ENCODE results near the gene FIGLA.

FIGLA gene, protein sequence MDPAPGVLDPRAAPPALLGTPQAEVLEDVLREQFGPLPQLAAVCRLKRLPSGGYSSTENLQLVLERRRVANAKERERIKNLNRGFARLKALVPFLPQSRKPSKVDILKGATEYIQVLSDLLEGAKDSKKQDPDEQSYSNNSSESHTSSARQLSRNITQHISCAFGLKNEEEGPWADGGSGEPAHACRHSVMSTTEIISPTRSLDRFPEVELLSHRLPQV

DNA sequence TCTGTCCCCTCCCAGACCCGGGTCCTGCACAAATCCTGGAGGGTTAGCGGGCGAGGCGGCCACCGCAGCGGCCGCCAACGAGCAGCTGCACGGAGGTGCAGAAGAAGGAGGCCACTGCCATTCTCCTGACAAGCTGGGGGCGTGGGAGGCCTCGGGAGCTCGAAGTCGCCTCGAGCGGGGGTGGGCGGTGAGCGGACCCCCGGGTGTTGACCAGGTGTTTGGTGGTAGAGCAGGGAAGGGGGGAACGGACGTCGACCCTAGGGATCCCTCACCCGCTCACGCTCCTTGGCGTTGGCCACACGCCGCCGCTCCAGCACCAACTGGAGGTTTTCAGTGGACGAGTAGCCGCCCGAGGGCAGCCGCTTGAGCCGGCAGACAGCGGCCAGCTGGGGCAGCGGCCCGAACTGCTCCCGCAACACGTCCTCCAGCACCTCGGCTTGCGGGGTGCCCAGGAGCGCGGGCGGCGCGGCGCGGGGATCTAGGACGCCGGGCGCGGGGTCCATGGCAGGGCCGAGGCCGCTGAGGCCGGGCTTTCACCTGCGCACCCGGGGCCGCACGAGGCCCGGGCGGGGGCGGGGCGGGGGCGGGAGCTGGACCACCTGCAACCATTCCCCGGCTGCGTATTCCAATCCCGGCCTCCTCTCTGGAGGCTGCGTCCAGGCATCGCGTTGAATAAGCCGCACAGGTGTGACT is at the start of gene FIGLA:
Gene FIGLA (minus strand): TSS at position 508 of the 693 bp plus-strand sequence. CDS start 5 bp downstream, at position 503.
- DNase-seq = no peak

DNA sequence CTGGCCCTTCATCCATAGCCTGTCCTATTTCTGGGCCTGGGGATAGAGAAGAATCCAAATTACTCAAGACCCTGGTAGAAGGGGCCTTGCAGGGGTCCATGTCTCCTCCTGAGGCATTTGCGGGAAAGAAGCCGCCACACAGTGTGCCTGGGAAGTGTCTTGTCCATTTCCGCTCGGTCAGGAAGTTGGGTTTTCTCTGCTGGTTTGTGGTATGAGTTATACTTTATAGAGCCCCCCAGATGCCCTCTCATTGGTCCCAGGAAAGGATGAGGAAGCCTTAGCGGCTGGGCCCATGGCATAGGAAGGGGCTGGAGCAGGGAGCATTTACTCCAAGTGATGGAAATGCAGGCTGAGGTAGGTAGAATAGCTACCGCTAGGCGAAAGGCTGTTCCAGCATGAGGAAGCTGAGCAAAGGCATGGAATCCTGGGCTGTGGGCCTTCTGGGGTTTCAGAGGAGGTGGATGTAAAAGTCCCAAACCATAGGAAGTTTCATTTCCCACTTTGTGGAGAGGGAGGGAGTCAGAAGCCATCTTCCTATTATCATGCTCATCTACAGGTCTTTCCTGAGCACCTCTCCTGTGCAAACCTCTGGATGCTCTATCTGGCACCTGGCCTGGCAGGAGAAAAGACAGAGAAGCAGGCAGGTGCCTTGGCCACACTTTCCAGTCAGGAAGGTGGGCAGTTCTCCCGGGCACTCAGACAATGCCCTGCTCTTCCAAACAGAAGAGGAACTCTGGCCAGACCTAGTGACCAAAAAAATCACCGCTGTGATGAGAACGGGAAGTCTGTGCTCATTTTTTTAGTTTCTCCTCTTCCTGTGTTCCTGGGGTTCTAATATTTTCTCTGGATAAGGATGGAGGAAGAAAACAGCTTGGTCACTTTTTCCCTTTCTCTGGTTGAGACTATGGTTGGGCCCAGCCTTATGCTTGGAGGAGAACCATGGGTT is 47.8 kb upstream of the FIGLA start:
- DNase-seq = no peak

DNA sequence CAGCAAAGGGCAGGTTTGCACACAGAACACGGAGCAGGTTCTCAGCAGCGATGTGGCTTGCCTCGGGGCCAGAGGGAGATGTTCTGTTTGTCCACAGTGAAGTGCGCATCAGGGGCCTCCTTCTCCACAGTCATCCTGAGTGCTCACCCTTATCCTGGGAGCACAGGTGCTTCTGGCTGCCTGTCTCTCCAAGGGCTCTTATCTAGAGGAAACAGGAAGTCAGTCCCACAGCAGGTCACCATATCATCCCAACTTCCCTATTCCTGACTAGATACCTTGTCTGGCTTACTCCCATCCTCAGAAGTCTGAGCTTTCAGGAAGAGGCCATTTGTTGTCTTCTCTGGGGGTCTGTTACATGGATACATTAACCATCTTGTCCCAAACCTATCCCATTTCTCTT is 45.2 kb upstream of the FIGLA start, which contains the start of gene CD207:
Gene CD207 (minus strand): TSS at position 174 of the 400 bp plus-strand sequence. CDS start 40 bp downstream, at position 134.
- no peak for DNase-seq

DNA sequence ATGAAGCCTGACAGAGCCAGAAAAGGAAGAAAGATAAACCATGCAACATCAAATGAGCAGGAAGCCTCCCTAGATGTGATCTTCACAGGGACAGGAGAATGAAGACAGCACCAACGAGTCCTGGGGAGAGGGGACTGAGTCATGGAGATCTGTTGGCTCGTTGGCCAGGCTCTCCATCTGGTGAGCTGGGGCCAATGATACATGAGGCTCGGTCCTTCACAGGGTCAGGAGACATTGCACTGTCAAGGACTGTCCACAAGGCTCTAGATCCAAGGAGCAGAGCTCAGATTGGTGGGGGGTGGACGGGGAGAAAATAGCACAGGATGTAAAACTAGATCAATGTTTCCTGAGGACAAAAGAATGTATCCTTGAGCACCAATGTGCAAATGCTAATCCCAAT is 44.4 kb upstream of the FIGLA start:
- no peak for DNase-seq

DNA sequence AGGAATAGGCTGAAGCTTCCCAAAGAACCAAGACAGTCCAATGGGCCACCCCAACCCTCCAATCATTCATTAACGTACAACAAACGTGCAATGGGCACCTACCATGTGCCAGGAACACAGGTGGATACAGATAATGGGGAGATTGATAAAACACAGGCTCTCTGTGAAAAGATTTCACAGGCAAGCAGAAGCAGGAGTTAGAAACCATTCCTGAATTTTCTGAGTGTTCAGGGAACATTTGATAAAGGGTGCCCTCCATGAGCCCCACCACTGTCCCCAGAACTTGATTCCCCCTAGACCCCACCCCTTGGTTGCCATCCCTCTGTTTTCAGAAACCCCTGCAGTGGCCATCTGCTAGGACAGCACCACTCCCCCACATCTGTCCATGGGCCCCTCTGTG is 43.7 kb upstream of the FIGLA start:
- no peak for DNase-seq

DNA sequence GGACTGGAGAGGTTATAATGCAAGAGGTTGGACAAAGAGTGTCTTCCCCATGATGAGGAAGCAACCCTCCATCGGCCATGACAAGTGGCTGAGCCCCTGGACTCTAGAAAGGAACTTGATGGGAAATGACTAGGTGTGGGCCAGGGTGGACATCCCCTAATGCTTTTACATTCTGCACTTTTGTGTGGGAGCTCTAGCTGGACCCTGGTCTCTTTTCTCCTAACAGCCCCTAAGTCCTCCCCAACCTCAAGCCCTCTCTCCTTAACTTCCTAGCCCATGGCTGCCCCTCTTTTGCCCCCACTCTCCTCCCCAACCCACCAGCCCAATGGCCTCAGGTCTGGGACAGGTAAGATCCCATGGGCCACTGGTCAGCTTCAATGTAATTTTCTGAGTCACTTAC is 42.8 kb upstream of the FIGLA start:
- DNase-seq = no peak

DNA sequence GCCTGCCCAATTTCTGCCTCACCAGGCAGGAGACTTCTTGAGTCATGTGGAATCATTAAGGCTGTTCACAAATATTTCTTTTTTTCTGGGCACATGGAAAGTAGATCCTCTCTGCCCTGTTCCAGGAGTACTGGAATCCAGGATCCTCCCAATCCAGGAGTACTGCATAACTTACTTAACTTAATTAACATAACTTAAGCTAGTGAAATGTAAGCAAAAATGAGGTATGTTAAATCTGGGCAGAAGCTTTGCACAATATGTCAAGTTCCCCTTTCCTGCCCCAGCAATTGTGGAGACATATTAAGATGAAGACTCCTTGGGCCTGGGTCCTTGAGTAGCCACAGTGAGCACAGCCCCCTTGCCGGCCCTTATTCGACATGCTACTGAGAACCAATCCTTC is 41.9 kb upstream of the FIGLA start:
- no peak for DNase-seq

DNA sequence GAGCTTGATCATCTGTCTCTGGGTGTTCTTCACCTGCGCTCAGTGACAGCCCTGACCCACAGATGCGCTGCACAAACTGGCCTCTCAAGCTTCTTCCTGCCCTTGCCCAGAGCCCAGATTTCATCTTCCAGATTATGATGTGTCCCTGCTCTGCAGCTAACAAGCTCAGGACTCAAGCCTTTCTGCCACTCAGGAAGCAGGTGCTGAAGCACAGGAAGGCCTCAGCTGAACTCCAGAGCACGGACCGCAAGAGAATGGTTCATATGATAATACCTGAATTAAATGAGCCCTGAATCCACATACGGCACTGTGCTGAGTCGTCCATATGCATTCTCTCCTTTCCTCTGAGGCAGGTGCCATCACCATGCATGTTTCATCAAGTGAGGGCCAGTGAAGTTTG is 41.4 kb upstream of the FIGLA start:
- DNase-seq = no peak

DNA sequence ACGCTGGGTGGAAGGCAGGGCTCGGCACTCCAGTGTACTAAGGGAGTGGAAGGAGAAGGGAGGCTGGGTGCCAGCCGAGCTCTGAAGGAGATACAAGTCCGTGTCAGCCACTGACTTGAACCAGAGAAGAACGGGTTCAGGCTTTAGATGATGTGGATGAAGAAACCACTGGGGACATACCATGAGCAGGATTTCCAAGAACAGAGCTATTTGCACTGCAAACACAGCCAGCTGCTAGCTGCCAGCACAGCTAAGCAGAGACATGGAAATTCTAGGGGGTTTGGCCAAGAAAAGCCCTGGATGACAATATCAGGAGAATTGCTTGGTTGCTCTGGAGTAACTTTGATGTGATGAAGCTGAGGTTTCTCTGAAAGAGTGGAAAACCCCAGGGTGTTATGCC is 39.9 kb upstream of the FIGLA start:
- no peak for DNase-seq

DNA sequence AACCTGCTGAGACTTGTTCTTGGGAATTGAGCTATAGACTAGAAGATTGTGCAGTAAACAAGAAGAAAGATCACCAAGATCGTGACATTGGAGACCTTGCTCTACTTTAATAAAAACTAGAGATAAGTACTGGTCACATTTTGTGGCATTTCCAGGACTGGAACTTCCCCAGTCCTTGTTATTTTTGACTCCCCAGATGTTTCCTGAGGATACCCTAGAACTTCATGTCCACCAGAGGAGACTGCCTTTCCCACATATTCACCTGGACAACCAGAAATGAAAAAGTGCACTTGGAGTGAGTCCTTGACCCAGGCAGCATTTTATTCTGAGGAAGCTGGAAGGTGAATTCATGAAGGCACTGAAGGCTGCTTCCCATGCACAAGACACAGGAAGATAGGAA is 39.5 kb upstream of the FIGLA start:
- DNase-seq = no peak

DNA sequence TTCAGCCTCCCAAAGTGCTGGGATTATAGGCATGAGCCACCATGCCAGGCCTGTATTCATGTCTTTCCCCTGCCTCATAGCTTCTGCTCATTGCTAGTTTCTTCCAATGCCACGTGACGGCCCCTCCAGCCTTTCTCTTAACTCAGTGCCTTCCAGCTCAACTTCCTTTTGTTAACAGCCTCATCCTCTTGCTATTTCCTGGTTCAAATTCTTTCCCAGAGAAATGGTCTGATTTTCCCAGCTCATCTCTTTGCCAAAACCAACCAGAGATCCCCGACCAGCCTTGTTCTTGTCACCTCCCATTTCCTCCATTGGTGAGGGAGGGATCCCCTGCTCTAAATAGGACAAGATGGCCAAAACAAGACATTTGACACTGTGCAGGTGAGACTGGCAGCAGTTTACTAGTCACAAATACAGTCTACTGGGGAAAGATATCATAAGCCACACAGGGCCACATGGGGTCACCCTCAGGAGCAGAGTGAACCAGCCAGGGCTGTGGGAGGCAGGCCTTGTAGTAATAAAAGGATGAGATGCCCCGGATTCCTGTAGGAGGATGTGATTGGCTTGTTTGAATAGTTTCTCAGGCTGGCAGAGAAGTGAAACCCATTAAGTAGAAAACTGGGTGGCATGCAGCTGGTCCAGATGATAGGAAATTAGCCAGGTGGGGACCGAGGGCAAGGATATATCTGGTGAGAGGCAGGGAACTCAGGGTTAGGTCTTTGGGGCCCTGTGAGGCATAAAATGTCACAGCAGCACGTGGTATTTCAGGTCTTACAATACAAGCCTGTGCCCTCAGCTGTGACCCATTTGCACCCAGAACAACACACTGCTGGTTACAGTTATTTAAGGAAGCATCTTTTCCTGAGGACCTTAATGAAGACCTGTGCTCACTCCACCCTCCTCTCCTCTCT is 38.7 kb upstream of the FIGLA start:
- no peak for DNase-seq

DNA sequence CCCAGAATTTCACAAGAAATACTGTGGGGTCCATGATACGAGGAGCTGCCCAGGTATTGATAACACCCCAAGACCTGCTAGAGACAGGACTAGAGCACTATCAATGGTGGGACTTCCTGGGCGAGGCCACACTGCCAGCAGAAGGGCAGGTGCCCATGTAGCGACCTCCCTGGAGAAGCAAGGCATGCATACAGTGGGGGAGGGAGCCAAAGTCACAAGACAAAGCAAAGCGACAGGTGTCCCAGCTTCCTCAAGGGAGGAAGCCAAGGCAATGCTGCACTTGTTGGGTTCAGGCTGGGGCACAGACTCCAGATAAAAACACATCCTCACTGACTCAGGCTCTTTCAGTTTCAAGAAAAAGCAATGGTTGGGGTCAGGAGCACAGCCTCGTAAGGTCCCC is 37.7 kb upstream of the FIGLA start:
- DNase-seq = no peak

DNA sequence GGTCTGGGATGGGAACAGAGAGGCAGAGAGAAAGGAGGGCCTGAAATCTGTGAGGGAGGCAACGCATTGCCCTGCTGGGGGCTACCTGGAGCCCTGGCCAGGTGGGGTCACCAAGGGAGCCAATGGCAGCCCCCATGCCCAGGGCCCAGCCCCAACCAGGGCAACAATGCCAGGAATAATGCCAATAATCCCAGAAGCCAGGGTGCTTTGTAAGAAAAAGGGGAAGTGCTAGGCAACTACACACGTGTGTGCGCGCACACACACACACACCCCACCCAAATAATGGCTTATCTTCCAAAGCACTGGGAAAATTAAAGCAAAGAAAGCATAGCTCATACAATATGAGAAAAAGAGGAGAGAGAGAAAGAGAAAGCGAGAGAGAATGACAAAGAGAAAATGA is 36.9 kb upstream of the FIGLA start:
- DNase-seq = no peak

DNA sequence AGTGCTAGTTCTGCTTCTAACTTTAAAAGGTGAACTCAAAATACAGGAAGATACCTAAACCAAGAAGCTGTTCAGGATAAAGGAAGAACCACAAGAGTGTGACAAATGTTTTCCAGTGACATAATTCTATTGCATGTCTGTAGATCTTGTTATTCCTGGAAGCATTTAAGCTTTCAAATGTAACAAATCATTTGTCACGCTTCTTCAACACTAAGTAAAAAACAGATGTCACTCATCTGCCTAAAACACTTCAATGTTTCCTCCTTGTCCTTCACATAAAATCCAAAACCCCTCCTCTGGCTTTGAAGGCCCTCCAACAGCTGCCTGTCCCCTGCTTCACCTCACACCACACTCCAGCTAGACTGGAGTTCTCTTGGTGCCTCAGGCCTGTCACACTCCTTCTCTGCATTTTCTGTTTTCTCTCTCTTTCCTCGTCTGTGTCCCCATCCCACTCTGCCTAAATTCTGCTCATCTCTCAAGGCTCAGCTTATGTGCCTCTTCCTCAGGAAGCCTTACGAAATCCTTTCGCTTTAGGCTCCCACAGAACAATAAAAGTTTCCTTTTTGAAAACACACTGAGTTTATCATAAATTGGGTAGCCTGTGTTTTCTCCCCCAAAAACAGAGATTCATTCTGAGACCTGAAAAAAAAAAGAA is 36.4 kb upstream of the FIGLA start:
- DNase-seq = no peak

DNA sequence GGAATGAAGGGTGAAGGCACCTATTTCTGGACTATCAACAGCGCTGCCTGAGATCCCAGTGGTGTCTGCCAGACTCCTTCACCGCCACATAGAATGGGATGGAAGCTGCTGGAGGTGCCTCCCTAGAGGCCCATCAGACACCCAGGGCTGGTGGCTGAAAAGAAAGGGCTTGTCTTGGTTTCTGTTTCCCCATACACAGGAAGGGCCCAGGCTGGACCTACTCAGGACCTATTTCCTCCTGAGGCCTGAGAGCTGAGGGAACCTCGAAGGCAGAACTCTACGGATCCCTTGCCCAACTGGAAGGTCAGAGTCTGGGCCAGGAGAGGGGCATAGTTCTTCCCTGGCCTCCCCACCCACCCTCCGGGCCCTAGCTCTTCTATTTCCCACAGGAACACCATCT is 32.8 kb upstream of the FIGLA start:
- DNase-seq = no peak

DNA sequence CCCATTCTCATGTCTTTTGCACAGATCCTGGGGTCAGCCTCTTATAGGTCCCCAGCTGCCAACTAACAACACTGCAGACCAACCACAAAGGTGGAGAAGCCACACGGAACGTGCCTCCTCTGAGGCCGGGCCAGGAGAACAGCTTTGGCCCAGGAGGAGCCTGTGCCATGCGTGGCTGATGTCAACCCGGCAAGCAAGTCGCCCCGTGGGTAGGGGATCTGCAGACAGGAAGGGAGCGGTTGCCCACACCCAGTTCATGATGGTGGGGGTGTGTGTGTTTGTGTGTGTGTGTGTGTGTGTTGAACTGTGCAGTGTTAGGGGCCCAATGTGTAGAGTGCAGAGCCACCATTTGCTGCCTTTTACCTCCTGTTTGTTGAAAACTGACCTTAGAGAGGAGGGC is 32.4 kb upstream of the FIGLA start:
- DNase-seq = no peak

DNA sequence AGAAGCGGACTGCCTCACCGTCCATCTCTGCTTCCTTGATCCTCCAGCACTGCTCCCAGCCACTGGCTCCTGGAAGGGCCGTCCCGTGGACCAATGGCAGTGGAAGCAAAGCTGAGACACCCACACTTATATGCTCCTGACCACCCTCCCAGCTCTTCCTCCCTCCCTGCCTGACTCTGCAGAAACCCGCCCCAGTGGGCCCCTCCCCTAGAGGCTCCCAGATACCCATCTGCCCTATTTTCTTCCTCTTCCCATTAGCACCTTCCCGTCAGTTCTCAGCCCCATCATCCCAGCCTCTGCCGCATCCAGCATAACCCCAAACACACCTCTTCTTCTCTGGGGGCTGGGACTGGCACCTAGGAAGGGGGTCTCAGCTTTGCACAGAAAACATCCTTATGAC is 30.1 kb upstream of the FIGLA start, which contains the start of gene CLEC4F:
Gene CLEC4F (minus strand): TSS at position 101 of the 400 bp plus-strand sequence. CDS start 76 bp downstream, at position 25.
- DNase-seq = no peak

DNA sequence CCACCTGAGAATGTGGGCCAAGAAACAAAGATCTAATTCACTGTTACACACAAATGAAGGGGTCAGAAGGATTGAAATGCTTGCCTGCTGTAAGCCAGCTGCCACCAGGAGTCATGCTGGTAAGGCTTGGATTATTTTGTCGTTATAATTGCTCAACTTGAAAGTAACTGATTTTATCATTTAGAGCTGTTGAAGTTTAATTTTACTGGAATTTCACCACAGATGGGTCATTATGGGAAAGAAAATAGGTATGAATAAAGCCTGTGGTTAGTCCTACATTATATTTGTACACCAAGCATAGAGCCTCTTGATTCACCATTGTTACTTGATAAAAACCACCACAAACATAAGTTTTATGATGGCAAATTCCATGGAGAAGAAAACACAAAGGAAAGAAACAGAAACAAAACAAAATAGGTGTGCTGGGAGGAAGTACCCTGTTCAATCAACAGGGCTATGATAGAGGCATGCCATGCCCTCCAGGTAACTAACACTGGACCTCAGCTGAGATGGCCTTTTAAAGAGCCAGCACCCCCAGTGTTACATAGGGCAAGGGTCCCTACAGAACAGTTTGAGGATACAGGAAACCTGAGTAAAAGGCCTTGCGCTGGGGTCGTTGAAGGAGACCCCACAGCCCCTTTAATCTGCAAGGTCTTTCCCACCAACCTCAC is 27.0 kb upstream of the FIGLA start:
- DNase-seq = no peak

DNA sequence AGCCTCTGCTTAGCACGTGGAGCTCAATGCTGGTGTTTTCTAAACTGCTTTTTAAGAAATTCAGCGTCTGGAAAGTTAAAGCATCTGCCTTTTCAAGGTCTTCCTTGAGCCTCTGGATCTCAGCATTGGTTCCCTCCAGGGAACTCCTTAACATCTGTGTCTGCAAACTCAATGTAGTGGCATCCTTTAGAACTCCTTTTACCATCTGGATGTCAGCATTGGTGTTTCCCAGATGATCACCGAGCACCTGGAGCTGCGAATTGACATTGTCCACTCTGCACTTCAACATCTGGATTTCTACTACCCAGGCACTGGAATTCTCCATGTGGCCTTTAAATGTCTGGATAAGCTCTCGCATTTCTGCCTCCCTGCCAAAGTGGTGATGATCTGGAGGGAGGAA is 26.3 kb upstream of the FIGLA start:
- no peak for DNase-seq

DNA sequence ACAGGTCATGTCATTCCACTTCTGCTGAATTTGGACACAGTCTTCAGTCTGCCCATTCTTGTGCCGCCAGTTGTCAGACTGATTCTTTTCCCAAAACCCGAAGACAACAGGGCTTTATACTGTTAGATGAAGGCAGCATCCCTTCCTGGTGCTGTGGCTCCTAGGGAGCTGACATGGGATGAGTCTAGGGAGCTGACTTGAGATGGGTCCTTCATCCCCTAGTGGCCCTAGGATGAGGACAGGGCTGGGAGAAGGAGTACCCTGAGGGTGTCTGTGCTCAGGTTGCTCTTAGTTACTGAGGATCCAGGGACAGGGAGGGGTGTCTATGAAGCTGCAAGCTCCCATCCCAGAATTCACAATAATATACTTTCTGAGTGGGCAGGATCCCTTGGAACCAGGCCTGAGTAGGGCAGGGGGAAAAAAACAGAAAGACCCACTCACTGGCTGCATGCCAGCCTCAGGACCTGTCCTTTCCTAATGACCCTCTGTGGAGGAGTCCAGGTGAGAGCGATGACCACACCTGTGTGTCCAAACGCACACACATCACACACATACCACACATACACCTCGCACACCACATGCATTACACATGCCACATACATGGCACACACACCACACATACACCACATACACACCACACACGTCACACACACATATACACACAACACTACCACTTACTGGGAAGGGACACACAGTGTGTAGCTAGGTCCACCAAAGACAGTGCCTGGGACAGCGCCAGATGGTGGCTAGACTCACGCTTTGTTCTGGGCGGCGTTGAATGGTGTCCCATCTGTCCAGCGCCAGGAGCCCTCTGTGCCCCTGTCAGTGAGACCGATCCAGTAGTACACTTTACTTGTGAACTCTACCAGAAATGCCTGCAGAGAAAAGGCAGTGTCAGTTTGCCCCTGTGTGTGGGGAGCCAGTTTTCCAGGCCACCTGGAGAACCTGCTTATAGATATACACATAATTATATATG is 18.8 kb upstream of the FIGLA start:
- peak; percentile 35 for DNase-seq

Measured in DMS 273 treated with DMSO at 0.1 percent for 48 hours (cell line).